Measurements from ENCODE around the gene DAB2.

Gene DAB2

DNA sequence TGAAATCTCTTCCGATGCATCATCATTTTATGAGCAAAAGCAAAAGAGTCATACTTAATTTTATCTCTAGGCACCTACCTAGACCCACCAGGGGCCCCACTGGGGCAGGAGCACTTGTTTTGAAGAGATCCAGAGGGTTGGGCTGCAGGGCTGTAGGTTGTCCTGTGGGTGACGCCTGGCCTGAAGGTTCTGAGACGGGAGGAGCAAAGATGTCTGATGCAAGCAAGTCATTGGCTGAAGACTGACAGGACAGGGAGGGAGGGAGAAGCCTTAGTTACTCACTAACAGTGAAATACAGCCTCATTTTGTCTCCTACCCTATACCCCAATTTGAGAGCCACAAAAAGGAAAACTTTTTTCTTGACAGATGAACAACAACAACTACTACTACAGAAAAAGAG is 43.4 kb downstream of the DAB2 start:
- no peak for DNase-seq (ENCODE audit: low spot score)

DNA sequence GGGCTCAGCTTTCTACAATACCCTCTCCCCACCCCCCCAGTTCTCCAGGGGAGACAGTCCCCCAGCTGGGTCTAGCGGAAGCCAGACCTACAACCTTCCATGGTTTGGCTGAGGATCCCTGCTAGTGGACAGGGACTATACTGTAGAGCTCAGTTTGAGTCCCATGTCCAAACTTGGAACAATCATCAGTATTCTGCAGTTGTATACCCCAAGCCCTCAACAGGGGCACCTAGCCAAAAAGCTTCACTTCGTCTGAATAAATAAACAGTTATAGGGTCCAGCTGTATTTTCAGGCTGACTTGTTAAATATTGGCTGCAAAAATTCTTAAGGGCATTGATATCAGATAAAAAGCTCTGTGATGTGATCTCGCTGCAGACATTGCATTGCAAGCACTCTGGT is 45.1 kb downstream of the DAB2 start:
- no peak for DNase-seq (ENCODE audit: low spot score)

DNA sequence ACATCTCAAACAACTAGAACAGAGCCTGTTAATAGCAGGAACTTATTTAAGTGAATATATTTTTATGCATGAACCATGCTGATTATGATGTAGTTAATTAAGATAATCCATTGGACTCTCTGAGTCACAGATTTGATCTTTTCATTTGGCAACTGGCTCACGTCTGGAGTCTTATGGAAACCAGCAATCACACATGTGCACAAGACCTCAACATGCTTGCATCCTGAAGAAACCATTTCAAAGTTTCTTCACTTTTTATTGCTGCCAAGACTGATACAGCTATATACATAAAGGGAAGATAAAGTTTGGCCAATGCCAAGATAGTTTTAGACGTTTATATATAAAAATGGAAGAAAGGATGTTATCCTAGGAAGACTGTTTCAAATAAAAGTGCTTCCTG is 47.2 kb downstream of the DAB2 start:
- no peak for DNase-seq (ENCODE audit: low spot score)

DNA sequence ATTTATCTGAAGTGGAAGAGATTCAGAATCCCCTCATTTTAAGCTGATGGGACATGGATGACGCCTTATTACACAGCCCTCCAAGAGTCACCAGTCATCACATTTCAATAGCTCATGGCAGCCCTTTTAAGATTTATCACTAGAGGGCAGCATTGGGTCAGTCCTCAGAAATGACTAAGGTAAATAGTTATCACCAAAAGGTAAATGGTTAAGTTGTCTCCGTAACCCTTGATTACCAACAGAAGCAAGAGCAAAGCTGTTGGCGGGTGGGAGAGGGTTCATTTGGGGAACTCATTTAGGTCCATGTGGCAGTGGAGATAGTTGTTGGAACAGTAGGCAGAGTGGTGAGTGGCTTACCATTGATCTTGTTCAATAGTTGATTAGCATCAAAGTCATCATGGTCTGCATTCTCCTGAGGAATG is 48.5 kb downstream of the DAB2 start:
- DNase-seq (ENCODE audit: low spot score), result peak; percentile 49

DNA sequence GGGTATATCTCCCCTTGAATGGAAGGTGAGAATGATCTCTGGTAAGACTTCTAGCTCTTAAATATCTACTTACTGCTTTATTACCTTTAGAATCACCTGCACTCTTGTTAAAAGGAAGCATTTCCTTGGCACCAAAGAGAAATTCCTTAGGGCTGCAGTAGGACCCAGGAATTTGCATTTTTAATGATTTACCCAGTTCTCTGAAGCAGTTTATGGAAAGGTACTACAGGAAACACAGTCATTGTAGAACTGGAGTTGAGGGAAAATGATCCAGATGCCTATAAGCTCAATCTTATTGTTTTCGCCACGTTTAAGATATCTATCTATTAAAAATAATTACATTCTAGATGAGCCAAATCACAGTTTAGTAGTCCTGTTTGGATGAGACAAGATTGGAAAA is 51.0 kb downstream of the DAB2 start:
- DNase-seq (ENCODE audit: low spot score), result no peak

DNA sequence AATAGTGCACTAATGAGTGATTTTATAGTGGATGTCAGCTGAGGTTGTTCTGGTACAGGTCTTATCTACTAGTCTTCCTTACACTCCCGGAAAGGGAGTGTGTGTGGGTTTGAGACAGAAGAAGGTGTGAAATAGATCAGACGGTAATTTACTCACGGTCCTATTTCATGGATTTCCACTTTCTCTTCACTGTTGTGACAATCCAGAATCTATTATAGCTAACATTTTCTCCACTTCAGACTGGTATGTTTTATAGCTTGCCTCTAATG is 53.5 kb downstream of the DAB2 start:
- DNase-seq (ENCODE audit: low spot score), result no peak

DNA sequence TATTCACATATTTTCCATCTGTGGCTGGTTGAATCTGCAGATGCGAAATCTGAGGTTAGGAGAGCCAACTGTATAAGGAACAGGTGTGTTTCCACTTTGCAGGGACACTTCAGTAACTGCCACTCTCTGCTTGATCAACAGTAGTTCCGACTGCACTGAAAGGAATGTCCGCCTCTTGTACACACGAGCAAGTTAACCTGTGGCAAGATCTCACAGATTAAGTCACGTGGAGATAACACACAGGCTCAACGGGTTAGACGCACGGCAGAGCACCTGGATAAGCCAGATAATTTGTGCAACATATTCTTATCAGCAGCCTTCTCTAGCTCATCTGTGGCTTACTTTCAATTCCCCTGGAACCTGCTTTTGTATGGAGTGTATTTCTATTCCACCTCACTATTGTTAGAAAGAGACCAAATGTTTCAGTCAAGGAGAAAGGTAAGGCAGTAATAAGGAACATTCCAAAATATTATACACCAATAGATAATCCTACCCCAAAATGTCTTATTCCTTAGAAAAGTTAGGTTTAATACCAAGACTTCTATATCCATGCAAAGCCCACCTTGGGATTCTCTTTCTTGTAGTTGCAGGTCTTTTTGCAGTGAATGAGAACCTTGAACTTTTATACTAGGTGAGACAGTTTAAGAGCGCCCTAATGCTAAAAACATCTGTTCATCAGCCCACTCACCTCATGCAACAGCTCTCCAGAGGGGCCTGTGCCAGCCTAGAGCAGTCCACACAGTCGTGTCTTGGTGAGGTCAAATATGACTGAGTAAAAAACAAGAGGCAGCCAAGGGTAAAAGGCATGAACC is 54.0 kb downstream of the DAB2 start:
- DNase-seq (ENCODE audit: low spot score), result no peak

DNA sequence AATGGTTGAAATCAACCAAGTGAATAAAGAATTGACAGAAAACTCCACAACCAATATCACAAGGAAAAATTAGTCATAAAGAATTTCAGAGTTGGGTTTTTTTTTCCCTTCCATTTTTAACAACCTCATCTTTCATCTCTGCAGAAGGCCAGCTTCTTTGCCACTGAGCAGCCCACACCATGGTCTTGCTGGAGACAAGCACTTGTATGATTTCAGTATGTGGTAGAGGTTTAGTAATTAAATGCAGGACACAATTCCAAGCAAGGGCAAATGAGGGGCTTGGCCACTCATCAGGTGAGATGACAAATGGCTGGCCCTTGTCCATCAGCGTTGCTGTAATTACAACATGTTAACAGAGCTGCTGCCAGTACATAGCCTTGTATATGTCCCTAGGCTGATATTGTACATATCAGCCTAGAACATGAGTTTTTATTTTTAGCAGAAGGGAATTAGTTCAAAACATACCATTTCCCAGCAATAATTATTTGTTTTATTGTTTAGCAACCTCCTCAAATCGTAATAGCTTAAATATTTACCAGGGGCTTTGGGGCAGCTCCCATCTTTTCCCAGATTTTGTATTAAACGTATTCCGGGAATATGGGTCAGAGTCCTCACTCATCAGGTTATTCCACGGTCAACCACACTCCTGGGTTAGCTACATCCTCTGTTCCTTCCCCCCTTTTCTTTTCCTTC is 55.5 kb downstream of the DAB2 start:
- no peak for DNase-seq (ENCODE audit: low spot score)

DNA sequence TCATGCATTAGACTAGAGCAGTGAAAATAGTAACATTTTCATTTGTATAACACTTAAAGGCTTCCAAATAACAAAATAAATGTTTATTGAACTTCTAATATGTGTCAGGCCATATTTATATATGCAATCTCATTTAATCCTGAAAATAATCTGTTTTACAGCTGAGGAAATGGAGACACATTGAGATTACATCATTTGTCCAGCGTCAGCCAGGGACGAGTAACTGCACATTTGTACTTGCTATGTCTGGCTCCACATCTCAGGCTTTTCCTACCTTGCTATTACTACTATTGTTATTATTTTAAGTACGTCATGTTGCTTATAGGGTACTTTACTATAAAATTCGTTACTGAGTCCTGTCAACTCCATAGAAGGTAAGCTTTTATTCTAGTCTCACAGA is 56.7 kb downstream of the DAB2 start:
- no peak for DNase-seq (ENCODE audit: low spot score)

DNA sequence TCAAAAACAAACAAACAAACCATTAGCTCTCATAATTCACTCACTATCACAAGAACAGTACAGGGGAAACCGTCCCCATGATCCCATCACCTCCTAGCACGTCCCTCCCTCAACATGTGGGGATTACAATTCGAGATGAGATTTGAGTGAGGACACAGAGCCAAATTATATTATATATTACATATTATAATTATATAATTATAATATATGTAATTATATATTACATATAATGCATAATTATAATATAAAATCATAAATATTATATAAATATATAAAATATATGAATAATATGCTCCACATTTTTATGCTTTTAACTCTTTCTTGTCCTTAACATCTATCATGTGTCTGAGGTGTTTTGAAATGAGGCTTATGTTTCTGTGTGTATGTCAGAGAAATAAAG is 57.1 kb downstream of the DAB2 start:
- no peak for DNase-seq (ENCODE audit: low spot score)

DNA sequence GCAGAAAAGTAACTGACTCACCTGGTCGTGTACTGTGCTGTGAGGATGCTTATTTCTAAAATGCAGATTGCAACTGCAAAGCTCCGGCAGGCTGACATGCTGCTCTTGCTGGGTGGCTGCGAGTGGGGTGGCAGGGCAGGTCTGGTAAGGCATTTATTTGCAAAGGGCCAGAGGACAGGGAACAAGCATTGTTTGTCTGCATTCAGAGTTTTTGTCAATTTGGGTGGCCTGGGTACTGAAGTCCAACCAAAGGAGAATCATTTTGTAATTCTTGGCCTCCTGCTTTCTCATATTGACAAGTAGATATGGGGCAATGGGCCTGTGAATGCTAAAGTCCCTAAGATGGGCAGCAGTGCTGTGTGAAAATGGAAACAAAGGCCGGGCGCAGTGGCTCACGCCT is 60.4 kb downstream of the DAB2 start, which contains the start of gene C9:
TSS of gene C9 (minus strand) at position 129 of the 400 bp plus-strand sequence. CDS start at position 98, 31 bp downstream.
- DNase-seq (ENCODE audit: low spot score), result no peak

DNA sequence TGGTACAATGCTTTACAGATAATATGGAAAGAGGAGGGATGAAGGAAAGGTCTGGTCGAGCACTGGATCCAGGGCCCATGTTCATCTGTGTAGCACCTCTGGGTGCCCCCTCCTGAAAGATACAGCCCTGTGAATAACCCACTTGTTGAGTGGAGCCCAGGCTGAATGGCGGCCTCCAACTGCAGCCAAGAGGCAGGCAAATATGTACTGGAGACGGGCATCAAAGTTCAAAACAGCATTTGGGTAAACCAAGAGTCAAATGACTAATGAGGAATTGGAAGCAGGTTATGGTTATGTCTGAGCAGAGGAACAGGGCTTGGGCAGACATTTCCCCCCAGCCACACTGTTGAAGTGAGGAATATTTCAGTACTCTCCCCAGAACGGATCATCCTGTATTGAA is 61.6 kb downstream of the DAB2 start:
- DNase-seq (ENCODE audit: low spot score), result no peak

DNA sequence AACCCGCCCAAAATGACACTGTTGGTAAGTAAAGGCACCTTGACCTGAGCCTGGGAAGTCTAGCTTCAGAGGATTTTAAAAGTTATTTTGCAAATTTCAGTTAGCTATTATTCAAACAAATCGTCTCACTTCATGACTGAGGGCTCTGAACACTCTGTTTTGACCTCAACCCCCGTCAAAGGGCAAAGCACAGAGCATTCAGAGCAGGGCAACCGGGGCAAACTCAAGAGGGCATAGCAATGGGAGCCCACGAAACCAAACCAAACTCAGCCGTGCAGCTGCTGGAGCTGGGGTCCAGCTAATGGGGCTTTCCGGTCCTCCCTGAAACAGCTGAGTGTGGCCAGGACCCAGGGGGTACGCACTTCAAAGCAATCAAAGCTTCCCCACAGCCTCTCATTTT is 62.1 kb downstream of the DAB2 start:
- no peak for DNase-seq (ENCODE audit: low spot score)

DNA sequence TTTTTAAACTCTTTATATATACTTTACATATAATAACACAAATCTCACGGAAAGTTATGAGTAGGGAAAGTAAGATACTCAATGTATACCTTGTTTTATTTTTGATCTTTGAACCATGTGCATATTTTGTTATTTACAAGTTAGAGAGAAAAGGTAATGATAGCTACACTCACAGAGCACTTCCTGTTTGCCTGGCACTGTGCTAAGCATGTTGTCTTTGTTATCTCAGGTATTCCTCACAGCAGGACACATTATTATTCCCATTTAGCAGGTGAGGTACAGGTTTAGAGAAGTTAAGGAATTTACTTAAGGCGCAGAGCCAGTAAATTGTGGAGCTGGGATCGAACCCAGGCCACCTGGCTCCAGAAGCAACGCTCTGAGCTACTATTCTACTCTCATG is 63.5 kb downstream of the DAB2 start:
- DNase-seq (ENCODE audit: low spot score), result no peak

DNA sequence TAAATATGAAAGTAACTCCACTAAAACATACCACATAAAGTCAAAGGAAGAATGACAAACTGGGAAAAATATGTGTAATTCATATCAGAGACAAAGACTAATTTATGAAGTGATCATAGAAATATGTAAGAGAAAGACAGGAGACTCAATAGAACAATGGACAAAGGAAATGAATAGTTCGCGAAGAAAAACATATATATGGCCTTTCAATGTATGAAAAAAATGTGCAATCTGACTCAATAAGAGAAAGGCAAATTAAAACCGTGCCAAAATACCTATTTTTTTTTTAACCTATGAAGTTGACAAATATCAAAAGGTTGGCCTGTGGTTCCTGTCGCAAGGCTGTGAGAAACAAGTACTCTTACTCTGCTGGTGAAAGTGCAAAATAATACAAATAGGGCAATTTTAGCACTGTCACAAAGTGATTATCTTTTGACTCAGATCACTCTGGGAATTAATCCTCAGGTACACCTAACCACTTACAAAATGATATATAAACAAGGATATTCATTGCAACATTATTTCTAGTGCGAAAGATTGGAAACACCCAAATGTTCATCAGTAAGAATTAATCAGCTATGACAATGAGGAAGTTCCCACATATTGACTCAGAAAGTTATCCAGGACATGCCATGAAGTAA is 64.2 kb downstream of the DAB2 start:
- DNase-seq (ENCODE audit: low spot score), result no peak

DNA sequence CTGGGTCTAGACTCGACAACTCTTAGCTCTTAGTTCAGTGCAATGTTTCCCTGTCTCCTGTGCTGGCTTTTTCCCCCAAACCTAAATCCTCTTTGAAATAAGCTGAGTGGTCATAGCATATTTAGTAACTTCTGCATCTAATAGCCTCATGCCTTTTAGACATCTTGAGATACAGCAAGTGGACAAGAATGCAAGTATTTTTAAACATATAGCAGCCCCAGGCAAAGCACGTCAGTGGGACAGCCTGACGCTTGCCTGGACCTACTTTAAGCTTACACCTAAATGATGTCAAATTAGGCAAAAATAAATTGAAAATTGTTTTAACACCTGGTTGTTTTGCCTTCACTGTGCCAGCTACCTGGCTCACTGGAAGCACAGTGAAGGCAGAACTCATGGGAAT is 68.5 kb downstream of the DAB2 start:
- DNase-seq (ENCODE audit: low spot score), result no peak

DNA sequence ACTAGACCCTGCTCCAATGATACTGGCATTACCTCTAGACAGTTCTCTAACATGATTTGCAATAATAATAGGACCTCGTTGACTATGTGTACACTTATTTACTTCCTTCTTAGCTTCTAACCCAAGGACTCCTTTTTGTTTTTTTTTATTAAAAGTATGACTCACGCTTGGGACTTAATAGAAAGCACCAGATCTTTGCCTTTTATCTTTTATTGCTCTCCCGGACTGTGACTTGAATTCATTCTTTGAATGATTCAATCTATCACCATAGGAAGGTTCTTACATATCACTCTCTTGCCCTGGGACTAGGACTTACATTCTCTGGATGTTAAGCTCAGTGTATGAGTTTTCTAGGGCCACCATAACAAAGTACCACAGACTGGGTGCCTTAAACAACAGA is 69.5 kb downstream of the DAB2 start:
- DNase-seq (ENCODE audit: low spot score), result no peak

DNA sequence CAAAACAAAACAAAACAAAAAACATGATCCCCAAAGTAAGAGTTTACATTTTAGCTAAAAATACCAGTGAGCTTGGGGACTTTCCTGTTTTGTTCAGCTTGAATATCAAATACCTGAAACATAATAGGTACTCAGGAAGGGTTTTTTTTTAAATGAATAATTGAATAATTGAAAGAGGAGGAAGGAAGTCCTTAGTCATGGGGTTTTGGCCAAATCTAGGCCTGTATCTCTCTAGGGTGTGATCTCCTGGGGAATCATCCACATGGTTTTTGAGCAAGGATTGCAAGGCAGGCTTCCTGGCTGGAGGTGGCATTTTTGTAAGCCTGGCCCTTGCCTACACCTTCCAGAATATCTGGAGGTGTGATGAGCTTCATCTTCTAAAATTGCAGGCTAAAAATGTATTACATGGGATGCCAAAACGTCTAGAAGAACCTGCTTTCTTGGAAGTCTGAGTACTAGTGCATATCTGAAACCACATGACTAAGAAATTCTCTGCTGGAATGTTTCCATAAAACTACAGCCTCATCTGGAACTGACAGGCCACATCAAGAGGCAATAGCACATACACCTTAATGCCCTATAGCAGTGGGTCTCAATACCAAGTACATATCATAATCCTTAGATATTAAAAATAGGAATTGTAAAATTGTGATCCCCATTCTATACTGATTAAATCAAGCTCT is 70.9 kb downstream of the DAB2 start:
- no peak for DNase-seq (ENCODE audit: low spot score)

DNA sequence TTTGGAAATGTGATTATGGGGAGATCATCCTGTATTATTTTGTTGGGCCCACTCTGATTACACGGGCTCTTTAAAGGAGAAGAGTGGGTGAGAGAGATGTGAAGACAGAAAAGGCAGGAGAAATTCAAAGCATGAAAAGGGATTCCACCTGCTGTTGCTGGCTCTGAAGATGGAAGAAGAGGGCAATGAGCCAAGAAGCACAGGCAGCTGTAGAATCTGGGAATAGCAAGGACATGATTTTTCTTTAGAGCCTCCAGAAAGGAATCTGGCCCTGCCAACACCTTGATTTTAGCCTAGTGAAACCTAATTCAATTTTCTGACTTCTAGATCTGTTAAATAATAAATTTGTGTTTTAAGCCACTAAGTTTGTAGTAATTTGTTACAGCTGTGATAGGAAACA is 71.8 kb downstream of the DAB2 start:
- DNase-seq (ENCODE audit: low spot score), result no peak

DNA sequence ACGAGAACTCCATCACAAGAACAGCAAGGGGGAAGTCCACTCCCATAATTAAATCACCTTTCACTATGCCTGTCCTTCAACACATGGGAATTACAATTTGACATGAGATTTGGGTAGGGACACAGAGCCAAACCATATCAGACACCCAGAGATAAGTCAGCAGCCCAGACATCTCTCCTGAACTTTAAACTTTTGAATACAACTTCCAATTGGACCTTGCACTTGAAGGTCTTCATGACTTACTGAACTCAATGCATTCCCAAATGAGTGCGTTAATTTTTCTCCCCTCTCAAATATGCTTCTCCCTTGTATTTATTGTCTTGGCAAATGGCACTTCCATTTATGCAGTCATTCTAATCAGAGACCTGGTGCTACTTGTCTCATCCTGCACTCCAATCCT is 72.6 kb downstream of the DAB2 start:
- no peak for DNase-seq (ENCODE audit: low spot score)

DNA sequence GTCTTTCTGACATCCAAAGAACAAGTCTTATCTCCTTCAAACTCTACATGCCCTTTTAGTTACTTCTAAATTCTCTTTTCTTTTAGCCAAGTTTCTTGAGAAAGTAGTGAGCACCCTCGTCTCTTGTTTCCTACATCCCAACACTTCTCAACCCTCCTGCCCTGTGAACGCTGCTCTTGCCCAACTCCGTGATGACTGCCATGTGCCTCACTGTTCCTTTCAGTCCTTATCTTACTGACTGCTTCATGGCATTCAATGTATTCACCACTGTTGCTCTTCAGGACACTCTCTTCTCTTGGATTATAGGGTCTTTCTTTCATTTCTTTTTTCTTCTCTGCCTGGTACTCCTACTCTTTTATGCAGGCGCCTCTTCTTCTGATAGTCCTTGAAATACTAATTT is 75.3 kb downstream of the DAB2 start:
- DNase-seq (ENCODE audit: low spot score), result no peak

DNA sequence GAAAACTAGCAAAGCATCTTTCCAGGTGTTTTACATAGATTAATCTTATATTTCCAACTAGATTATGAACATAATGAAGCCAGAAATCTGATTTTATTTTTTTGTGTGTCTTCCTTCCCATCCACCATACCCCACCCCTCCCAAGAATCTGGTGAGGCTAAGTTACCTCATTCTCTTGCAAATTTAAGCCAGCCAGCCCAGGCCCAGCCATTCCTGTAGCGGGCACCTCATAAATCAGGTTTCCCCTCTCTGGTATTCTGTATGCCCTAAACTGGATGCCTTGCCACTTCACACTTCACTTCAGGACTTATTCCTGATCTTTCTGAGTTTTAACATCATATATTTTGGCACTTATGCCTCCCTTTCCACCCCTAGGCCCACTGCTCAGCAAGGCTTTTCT is 82.3 kb downstream of the DAB2 start:
- DNase-seq (ENCODE audit: low spot score), result no peak

DNA sequence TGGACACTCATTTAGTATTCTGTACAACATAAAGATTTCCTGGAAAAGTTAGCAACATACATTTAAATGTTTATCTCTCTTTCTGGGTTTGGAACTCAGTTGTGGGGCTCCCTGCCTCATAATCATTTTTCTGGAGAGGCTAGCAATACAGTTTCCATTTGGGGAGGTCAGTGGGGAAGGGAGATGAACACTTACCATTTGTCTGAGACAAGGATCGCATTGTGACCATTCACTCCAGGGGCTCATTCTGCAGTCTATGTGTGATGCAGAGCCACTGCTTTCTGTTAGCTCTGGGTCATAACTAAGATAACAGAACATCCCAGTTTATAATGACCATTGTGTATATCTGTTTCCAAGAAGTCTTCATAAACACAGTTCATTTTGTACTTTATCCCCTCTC is 82.9 kb downstream of the DAB2 start:
- no peak for DNase-seq (ENCODE audit: low spot score)

All from AG08395 (cell line).